Heart left ventricle (tissue), 16 donors: ENCODE measurements around the gene DDX21. TPM values are rescaled to one million over a fixed set of nuclear protein-coding genes. Genes with fewer than 3 reads are reported as not detected.
"Not testable (repeated sequence)": the region's sequence is repeated elsewhere in the genome, so short reads cannot be mapped to it uniquely, and the experiment has no call there.

Experiments
- ATAC-seq, 4 donors: fragments of 200-7000 bp; cut with Tn5 transposase; one replicate each; pipeline ENCODE4 v1.9.1; 2020 to 2022; ENCODE audit warnings: moderate library complexity in 4 of 4, mild to moderate bottlenecking in 3 of 4, moderate number of reproducible peaks in 1 of 4
- DNase-seq, 5 donors: peaks; one replicate each; pipeline ENCODE4 v3.0.0-alpha.2; 2020
- H3K27ac ChIP-seq, 12 donors: fragments of 200-600 bp; sonication (generic) in 4 of 12; one replicate each; pipeline versions ENCODE4 v1.5.0 to v1.8.0; 2016 to 2022; ENCODE audit warnings: mild to moderate bottlenecking in 2 of 12
- H3K27me3 ChIP-seq, 9 donors: fragments of 200-600 bp; sonication (generic) in 2 of 9; one replicate each; pipeline versions ENCODE4 v1.5.1 to v1.8.0; 2016 to 2022; ENCODE audit warnings: mild to moderate bottlenecking in 3 of 9
- H3K36me3 ChIP-seq, 9 donors: fragments of 200-600 bp; sonication (generic) in 2 of 9; one replicate each; pipeline versions ENCODE4 v1.5.0 to v1.8.0; 2018 to 2022; ENCODE audit warnings: mild to moderate bottlenecking in 2 of 9
- H3K4me1 ChIP-seq, 12 donors: fragments of 200-600 bp; sonication (generic) in 4 of 12; one replicate each; pipeline versions ENCODE4 v1.5.0 to v1.8.0; 2016 to 2022; ENCODE audit warnings: mild to moderate bottlenecking in 3 of 12
- H3K4me3 ChIP-seq, 12 donors: fragments of 200-600 bp; sonication (generic) in 4 of 12; one replicate each; pipeline versions ENCODE4 v1.5.0 to v1.8.0; 2017 to 2022; ENCODE audit warnings: mild to moderate bottlenecking in 9 of 12, moderate library complexity in 4 of 12
- H3K9me3 ChIP-seq, 12 donors: fragments of 200-600 bp; sonication (generic) in 4 of 12; one replicate each; pipeline versions ENCODE4 v1.5.0 to v1.8.0; 2016 to 2022; ENCODE audit warnings: mild to moderate bottlenecking in 1 of 12
- POLR2A ChIP-seq, 2 donors: fragments of 450-650 bp; IDR thresholded peaks; one replicate each; pipeline ENCODE4 v1.6.1; 2017; ENCODE audit warnings: antibody characterized with exemption in 2 of 2, mild to moderate bottlenecking in 2 of 2, moderate library complexity in 2 of 2
- WGBS, 4 donors: extraction: QIAGEN DNeasy Blood & Tissue Kit in 2 of 4; methylation state at CpG; one replicate each; pipeline versions ENCODE4 v1.1.5 to v1.1.7; 2013 to 2018; 5-methylcytosine and 5-hydroxymethylcytosine counted together
- intact Hi-C, 10 donors: fragments of 100-400 bp; cut with DNase I; formaldehyde crosslinking; loops; one replicate each; pipeline versions ENCODE4 v1.11.1 to v1.14.2; 2022
- polyA plus RNA-seq, 2 donors: library from polyadenylated mRNA; stranded (reverse); fragments of 200-250 nt; gene quantifications; one replicate each; pipeline ENCODE4 v1.2.3, GENCODE V29; 2013
- total RNA-seq, 9 donors: library from RNA; depleted of rRNA in 2 of 9; stranded (reverse); fragments of >200 nt in 2 of 9; fragmentation: NEBNext Ultra II Directional in 3 of 9; extraction: Animal tissue kit (Norgen Biotek cat#: 25700) in 3 of 9; gene quantifications; one replicate each; pipeline versions ENCODE4 v1.1.0 to v1.2.4, GENCODE V29; 2016 to 2023
- TF ChIP-seq, protein P1 (sequence below), 12 donors: fragments of 200-600 bp; sonication (generic) in 4 of 12; IDR thresholded peaks; one replicate each; pipeline versions ENCODE4 v1.5.0 to v1.8.0; 2018 to 2022; ENCODE audit warnings: antibody characterized with exemption in 12 of 12, mild to moderate bottlenecking in 5 of 12
- donor health status: ischemic (EF 13 %, LVEDD 7.1; RV severe dilation, severe dysfunction).
- donor health status: healthy with polysubstance abuse.
- donor health status: DM: no; HTN: yes; CAD: no.
- donor health status: DM: no; HTN: no; CAD: no.
- donor health status: ischemic (EF 25% LVEDD 6.9; RV normal size, moderate dysfunction).
- donor health status: ischemic (EF 25% LVEDD 5.7; RV mildly dilated, moderate dysfunction).
- donor health status: healthy.
- donor health status: DM: yes; HTN: yes; CAD: no.
- donor health status: ischemic (EF 35%, LVEDD 5.7; RV mildly dilated, moderate dysfunction).
- donor health status: nonischemic (EF 11% LVEDD 7.7; RV severe dilation, severe dysfunction).
- donor health status: DM: yes; HTN: yes; CAD: no.
- donor health status: PGD.
- donor health status: ischemic (EF 29% LVEDD 5.4; RV normal size, mild dysfunction).
- donor health status: nonischemic (EF 23%, LVEDD 6.1; RV moderate dilation, normal function).

Gene DDX21
- total and polyA plus RNA-seq, 11 donors: 8.0 to 40.2 (median 26.2) TPM

DNA sequence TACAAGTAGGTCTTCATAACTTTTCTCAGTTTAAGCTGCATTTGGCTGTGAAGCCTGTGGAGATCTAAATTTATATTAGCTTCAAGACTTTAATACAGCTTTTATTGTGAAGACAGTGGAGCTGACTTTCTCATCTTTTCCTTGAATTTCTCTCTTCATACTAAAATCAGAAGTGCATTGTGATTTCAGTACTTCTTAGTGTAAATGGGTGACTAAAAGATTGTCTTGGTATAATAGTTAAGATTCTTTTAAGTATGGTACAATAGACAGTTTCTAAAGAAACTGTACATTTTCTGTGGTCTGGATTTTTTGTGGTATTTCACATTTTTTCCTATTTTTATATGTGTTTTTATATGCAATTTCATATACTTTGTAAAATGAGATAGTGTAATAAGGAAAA is 21.0 kb upstream of the DDX21 start:
- H3K27me3 ChIP-seq: no peaks in the 10 kb centered on the region
- ATAC-seq (no peak), DNase-seq (no peak)
- no peak overlapping the region for H3K4me3 ChIP-seq
- H3K36me3 ChIP-seq: peaks cover 0 to 97% (median 86%) of the 10 kb centered on the region in 9 donors
- intact Hi-C loops: no loop called here
- TF ChIP-seq, protein P1, sequence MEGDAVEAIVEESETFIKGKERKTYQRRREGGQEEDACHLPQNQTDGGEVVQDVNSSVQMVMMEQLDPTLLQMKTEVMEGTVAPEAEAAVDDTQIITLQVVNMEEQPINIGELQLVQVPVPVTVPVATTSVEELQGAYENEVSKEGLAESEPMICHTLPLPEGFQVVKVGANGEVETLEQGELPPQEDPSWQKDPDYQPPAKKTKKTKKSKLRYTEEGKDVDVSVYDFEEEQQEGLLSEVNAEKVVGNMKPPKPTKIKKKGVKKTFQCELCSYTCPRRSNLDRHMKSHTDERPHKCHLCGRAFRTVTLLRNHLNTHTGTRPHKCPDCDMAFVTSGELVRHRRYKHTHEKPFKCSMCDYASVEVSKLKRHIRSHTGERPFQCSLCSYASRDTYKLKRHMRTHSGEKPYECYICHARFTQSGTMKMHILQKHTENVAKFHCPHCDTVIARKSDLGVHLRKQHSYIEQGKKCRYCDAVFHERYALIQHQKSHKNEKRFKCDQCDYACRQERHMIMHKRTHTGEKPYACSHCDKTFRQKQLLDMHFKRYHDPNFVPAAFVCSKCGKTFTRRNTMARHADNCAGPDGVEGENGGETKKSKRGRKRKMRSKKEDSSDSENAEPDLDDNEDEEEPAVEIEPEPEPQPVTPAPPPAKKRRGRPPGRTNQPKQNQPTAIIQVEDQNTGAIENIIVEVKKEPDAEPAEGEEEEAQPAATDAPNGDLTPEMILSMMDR (IDR thresholded peaks at IDR 0.05): no peak
- TF ChIP-seq POLR2A (IDR thresholded peaks at IDR 0.05): no peak
- H3K9me3 ChIP-seq: no peaks in the 10 kb centered on the region
- H3K4me1 ChIP-seq: peaks cover 0 to 6% (median 0%) of the 10 kb centered on the region in 12 donors
- H3K27ac ChIP-seq: no peak overlapping the region

DNA sequence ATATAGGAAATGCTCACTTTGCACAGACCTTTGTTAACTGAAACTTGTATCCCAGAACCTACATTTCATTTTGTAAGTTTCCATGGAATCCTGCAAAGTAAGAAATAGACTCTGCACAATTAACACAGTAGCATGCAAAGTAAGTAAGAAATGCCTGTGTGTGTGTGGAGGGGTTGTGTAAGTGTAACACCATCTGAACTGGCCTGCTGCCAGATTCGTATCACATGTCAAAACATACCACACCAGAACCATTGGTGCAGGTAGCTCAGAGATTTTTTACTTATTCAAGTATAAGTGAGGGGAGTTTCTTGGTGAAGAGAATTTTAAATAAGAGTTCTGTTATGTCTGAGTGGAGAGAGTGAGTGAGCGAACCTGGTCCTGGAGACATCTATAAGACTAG is 17.9 kb upstream of the DDX21 start:
- ATAC-seq: no peak
- TF ChIP-seq, protein P1 (IDR thresholded peaks at IDR 0.05): no peak
- TF ChIP-seq POLR2A (IDR thresholded peaks at IDR 0.05): no peak

DNA sequence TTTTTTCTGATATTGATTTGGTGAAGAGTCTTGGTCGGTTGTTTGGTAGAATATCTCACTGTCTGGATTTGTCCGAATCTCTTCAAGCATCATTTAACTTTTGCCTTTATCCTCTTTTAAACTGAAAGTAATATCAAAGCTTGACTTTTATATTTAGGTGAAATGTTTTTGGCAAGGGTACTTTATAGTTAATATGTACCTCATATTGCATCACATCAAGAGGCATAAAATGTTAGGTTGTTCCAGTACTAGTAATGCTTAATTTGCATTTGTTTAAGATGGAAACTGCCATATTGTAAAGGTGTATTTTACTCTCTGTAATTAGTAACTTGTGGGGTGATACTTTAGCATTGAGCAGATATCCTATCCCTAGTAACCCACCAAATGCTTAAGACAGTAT is 17.1 kb upstream of the DDX21 start:
- H3K27ac ChIP-seq: no peak overlapping the region
- no peak for TF ChIP-seq POLR2A (IDR thresholded peaks at IDR 0.05)
- TF ChIP-seq, protein P1 (IDR thresholded peaks at IDR 0.05): no peak
- no peak for DNase-seq
- H3K4me1 ChIP-seq: no peaks in the 10 kb centered on the region
- WGBS, 4 donors: 93 to 97% (median 96%) methylated on average over 2 of the region's 2 CpGs
- no peak for ATAC-seq
- H3K4me3 ChIP-seq: no peak overlapping the region
- intact Hi-C loops: no loop called here
- H3K27me3 ChIP-seq: no peaks in the 10 kb centered on the region
- H3K9me3 ChIP-seq: no peaks in the 10 kb centered on the region
- peaks cover 0 to 100% (median 92%) of the 10 kb centered on the region in 9 donors for H3K36me3 ChIP-seq

More for the DNA sequence above, 17.9 kb upstream of the DDX21 start:
- Histone ChIP-seq H3K27me3 (no peaks in the 10 kb centered on the region), H3K9me3 (no peaks in the 10 kb centered on the region), H3K27ac (no peak overlapping the region), H3K4me3 (no peak overlapping the region), H3K4me1 (no peaks in the 10 kb centered on the region), H3K36me3 (peaks cover 0 to 100% (median 92%) of the 10 kb centered on the region in 9 donors)
- no peak for DNase-seq
- WGBS, 4 donors: 59 to 76% (median 66%) methylated on average over 2 of the region's 2 CpGs
- intact Hi-C loops: no loop called here

DNA sequence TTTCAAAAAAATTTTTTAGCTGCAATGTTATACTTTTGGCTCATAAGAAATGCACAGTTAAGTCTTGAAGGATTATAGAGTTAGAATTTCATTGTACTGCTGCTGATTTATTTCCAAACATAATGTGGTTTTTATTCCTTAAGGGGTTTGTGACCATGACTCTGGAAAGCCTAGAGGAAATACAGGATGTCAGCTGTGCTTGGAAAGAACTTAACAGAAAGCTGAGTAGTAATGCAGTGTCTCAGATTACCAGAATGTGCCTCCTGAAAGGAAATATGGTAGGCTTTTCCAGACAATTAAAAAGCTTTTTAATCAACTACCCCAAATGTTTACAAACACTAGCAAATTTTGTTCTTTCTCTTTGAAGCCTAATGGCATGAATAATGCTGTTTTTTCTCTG is 15.1 kb upstream of the DDX21 start:
- H3K27ac ChIP-seq, ATAC-seq, DNase-seq, intact Hi-C loops, H3K4me1 ChIP-seq, H3K9me3 ChIP-seq, H3K4me3 ChIP-seq, H3K27me3 ChIP-seq: not testable (repeated sequence)
- peaks cover 0 to 100% (median 95%) of the 10 kb centered on the region in 9 donors for H3K36me3 ChIP-seq

DNA sequence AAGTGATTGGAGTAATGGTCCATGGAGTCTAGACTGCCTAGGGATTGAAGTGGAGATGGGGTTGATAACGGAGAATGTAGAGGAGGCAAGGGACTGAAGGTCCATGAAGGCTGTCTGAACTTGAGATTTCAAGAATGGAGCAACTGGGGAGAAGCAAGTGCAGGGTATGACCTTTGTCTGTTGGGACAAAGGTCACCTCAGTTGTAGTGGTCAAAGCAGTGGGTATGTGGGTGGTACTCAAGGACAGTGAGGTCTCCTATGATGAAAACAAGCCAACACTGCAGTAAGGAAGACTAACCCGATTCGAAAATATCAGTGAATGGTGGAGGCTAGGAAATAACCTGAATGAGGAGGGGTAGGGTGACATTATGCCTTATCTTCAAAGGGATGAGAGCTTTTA is 5.4 kb upstream of the DDX21 start:
- peaks cover 0 to 8% (median 6%) of the 10 kb centered on the region in 12 donors for H3K4me1 ChIP-seq
- DNase-seq (no peak), ATAC-seq (no peak)
- TF ChIP-seq, protein P1 (IDR thresholded peaks at IDR 0.05): no peak
- TF ChIP-seq POLR2A (IDR thresholded peaks at IDR 0.05): no peak
- H3K4me3 ChIP-seq: no peak overlapping the region
- H3K27me3 ChIP-seq: no peaks in the 10 kb centered on the region
- WGBS, 4 donors: 92 to 98% (median 95%) methylated on average over 3 of the region's 3 CpGs
- intact Hi-C loops: no loop called here
- no peak overlapping the region for H3K27ac ChIP-seq
- peaks cover 0 to 71% (median 62%) of the 10 kb centered on the region in 9 donors for H3K36me3 ChIP-seq
- no peaks in the 10 kb centered on the region for H3K9me3 ChIP-seq
